Measurements from ENCODE around the gene ZGLP1.

DNA sequence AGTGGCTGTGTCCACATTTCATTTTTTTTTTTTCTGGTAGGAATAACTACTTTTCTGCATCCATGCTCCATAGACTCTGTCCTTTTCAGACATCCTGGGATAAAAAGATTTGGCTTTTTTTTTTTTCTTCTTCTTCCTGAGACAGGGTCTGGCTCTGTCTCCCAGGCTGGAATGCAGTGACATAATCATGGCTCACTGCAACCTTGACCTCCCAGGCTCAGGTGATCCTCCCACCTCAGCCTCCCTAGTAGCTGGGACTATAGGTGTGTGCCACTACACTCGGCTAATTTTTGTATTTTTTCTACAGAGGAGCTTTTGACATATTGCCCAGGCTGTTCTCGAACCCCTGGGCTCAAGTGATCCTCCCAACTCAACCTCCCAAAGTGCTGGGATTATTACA is 33.9 kb upstream of the ZGLP1 start:
- TF ChIP-seq, protein P1, sequence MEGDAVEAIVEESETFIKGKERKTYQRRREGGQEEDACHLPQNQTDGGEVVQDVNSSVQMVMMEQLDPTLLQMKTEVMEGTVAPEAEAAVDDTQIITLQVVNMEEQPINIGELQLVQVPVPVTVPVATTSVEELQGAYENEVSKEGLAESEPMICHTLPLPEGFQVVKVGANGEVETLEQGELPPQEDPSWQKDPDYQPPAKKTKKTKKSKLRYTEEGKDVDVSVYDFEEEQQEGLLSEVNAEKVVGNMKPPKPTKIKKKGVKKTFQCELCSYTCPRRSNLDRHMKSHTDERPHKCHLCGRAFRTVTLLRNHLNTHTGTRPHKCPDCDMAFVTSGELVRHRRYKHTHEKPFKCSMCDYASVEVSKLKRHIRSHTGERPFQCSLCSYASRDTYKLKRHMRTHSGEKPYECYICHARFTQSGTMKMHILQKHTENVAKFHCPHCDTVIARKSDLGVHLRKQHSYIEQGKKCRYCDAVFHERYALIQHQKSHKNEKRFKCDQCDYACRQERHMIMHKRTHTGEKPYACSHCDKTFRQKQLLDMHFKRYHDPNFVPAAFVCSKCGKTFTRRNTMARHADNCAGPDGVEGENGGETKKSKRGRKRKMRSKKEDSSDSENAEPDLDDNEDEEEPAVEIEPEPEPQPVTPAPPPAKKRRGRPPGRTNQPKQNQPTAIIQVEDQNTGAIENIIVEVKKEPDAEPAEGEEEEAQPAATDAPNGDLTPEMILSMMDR (IDR thresholded peaks at IDR 0.05): no peak
- TF ChIP-seq POLR2A (IDR thresholded peaks at IDR 0.05): no peak
